ENCODE data around the gene ZMYM5. TPM values are rescaled to one million over a fixed set of nuclear protein-coding genes. Genes with fewer than 3 reads are reported as not detected.

The ZMYM5 gene
- total RNA-seq, 4 donors from 2014 or later, result 9.6 to 16.0 (median 13.7) TPM

GRCh38 chr13:19810151-19810550, 53.3 kb downstream of the ZMYM5 start:
- Histone ChIP-seq H3K27me3 (no peaks in the 10 kb centered on the region), H3K27ac (no peak overlapping the region), H3K4me3 (no peak overlapping the region), H3K4me1 (no peaks in the 10 kb centered on the region), H3K9me3 (no peaks in the 10 kb centered on the region), H3K36me3 (peaks cover 0 to 17% of the 10 kb centered on the region in 2 donors)
- WGBS, 2 donors (ENCODE audit: low coverage in 1 of 2), result 80 to 94% methylated on average over 1 to 4 of the region's 4 CpGs
- TF ChIP-seq EP300 (IDR thresholded peaks at IDR 0.05), result no peak
- TF ChIP-seq, protein P1, sequence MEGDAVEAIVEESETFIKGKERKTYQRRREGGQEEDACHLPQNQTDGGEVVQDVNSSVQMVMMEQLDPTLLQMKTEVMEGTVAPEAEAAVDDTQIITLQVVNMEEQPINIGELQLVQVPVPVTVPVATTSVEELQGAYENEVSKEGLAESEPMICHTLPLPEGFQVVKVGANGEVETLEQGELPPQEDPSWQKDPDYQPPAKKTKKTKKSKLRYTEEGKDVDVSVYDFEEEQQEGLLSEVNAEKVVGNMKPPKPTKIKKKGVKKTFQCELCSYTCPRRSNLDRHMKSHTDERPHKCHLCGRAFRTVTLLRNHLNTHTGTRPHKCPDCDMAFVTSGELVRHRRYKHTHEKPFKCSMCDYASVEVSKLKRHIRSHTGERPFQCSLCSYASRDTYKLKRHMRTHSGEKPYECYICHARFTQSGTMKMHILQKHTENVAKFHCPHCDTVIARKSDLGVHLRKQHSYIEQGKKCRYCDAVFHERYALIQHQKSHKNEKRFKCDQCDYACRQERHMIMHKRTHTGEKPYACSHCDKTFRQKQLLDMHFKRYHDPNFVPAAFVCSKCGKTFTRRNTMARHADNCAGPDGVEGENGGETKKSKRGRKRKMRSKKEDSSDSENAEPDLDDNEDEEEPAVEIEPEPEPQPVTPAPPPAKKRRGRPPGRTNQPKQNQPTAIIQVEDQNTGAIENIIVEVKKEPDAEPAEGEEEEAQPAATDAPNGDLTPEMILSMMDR (IDR thresholded peaks at IDR 0.05), result no peak
- no peak for TF ChIP-seq POLR2A (IDR thresholded peaks at IDR 0.05)
- TF ChIP-seq POLR2AphosphoS5 (IDR thresholded peaks at IDR 0.05), result no peak
- ATAC-seq, result no peak

- ATAC-seq, result no peak
- WGBS, 2 donors (ENCODE audit: low coverage in 1 of 2), result 67 to 93% methylated on average over 1 to 3 of the region's 4 CpGs
- peaks cover 0 to 12% of the 10 kb centered on the region in 2 donors for H3K36me3 ChIP-seq
- TF ChIP-seq POLR2AphosphoS5 (IDR thresholded peaks at IDR 0.05) (no peak), EP300 (IDR thresholded peaks at IDR 0.05) (no peak), POLR2A (IDR thresholded peaks at IDR 0.05) (no peak)
- TF ChIP-seq, protein P1 (IDR thresholded peaks at IDR 0.05), result no peak
- H3K4me1 ChIP-seq, result no peaks in the 10 kb centered on the region
- no peaks in the 10 kb centered on the region for H3K27me3 ChIP-seq
- no peaks in the 10 kb centered on the region for H3K9me3 ChIP-seq
- H3K27ac ChIP-seq, result no peak overlapping the region
- H3K4me3 ChIP-seq, result no peak overlapping the region
These were observed 57.7 kb downstream of the ZMYM5 start for GRCh38 chr13:19805765-19806164.

DNA sequence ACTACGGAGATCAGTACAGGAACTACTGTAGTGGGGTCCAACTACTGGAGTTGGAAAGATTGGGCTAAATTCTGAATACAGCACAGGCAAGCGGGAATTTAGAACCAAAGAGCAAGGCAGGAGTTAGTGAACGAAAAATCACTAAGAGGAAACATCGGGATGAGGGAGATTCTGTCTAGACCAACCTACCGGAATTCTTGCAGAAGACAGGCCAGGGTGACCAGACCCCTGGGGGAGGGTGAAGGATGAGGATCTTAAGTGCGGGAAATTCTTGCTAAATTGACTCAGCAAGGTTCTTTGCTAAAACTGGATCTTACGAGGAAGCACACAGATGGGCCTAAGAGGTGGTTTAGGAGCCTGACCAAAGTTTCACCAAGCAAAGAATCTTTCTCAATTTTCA, 67.5 kb downstream of the ZMYM5 start:
- WGBS, 2 donors (ENCODE audit: low coverage in 1 of 2), result 93 to 100% methylated on average over 1 to 7 of the region's 7 CpGs
- H3K27ac ChIP-seq, result no peak overlapping the region
- no peaks in the 10 kb centered on the region for H3K4me1 ChIP-seq
- H3K4me3 ChIP-seq, result no peak overlapping the region
- H3K27me3 ChIP-seq, result no peaks in the 10 kb centered on the region
- H3K9me3 ChIP-seq, result no peaks in the 10 kb centered on the region
- ATAC-seq, result no peak
- H3K36me3 ChIP-seq, result no peaks in the 10 kb centered on the region
- TF ChIP-seq EP300 (IDR thresholded peaks at IDR 0.05) (no peak), POLR2A (IDR thresholded peaks at IDR 0.05) (no peak), POLR2AphosphoS5 (IDR thresholded peaks at IDR 0.05) (no peak)
- TF ChIP-seq, protein P1 (IDR thresholded peaks at IDR 0.05), result no peak

DNA sequence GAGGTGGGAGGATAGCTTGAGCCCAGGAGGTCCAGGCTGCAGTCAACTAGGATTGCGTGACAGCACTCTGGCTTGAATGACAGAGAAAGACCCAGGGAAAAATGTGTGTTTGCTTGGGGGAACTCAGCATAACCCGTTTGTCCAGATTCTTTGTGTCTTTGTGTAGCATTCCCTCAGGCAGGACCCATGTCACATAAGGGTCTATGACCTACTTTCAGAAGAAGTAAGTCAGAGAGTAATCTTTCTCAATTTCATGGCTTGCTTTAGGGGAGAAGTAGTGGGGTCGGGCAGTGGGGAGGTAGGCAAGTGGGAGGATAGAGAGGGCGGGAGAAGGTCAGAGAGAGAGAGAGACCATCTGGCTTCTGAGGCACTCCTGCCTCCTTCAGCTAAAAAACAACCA, 68.8 kb downstream of the ZMYM5 start:
- TF ChIP-seq POLR2AphosphoS5 (IDR thresholded peaks at IDR 0.05), result no peak
- no peak for TF ChIP-seq EP300 (IDR thresholded peaks at IDR 0.05)
- TF ChIP-seq POLR2A (IDR thresholded peaks at IDR 0.05), result no peak
- TF ChIP-seq, protein P1 (IDR thresholded peaks at IDR 0.05), result no peak
- H3K36me3 ChIP-seq, result no peaks in the 10 kb centered on the region
- H3K27me3 ChIP-seq, result no peaks in the 10 kb centered on the region
- no peak overlapping the region for H3K27ac ChIP-seq
- no peaks in the 10 kb centered on the region for H3K9me3 ChIP-seq
- WGBS, 2 donors (ENCODE audit: low coverage in 1 of 2), result 80 to 85% methylated on average over 1 to 4 of the region's 4 CpGs
- ATAC-seq, result no peak
- H3K4me3 ChIP-seq, result no peak overlapping the region
- H3K4me1 ChIP-seq, result no peaks in the 10 kb centered on the region

GRCh38 chr13:19791953-19792537, 71.4 kb downstream of the ZMYM5 start:
- no peaks in the 10 kb centered on the region for H3K4me1 ChIP-seq
- H3K36me3 ChIP-seq, result no peaks in the 10 kb centered on the region
- ATAC-seq, result no peak
- TF ChIP-seq EP300 (IDR thresholded peaks at IDR 0.05) (no peak), POLR2AphosphoS5 (IDR thresholded peaks at IDR 0.05) (no peak), POLR2A (IDR thresholded peaks at IDR 0.05) (no peak)
- TF ChIP-seq, protein P1 (IDR thresholded peaks at IDR 0.05), result no peak
- H3K9me3 ChIP-seq, result no peaks in the 10 kb centered on the region
- H3K27ac ChIP-seq, result no peak overlapping the region
- no peak overlapping the region for H3K4me3 ChIP-seq
- 86 to 100% methylated on average over 4 of the region's 7 CpGs for WGBS, 2 donors (ENCODE audit: low coverage in 1 of 2)
- H3K27me3 ChIP-seq, result no peaks in the 10 kb centered on the region
